IMR-90 (cell line): ENCODE data around the gene S100A6. TPM values are rescaled to one million over a fixed set of nuclear protein-coding genes. Genes with fewer than 3 reads are reported as not detected.

Experiments used
- ATAC-seq: fragments of 200-7000 bp; cut with Tn5 transposase; 2 replicates; pipeline ENCODE4 v1.9.1; 2020; ENCODE audit warnings: low read depth, mild to moderate bottlenecking, moderate library complexity
- BruUV-seq: library from RNA; stranded (reverse); fragments of 400-500 nt; replicated peaks from 2 replicates; lab custom pipeline; 2021; lab: Mats Ljungman, UMichigan
- CTCF ChIA-PET: fragments of 300-600 bp; formaldehyde crosslinking; extraction: SDS; loops from one replicate; lab custom pipeline; 2021; ENCODE audit warnings: antibody characterized with exemption; lab: Yijun Ruan, JAX
- POLR2A ChIA-PET: fragments of 300-600 bp; sonication (Branson Sonifier 250); formaldehyde crosslinking; loops from one replicate; lab custom pipeline; 2022; ENCODE audit warnings: antibody characterized with exemption; ENCODE audit not compliant: unreplicated experiment; lab: Charles Lee
- DNase-seq: peaks from one replicate; pipeline ENCODE4 v3.0.0; 2013
- H2AFZ ChIP-seq: replicated peaks from 2 replicates; pipeline ENCODE3; 2013; ENCODE audit warnings: low read length, mild to moderate bottlenecking; ENCODE audit not compliant: poor library complexity
- H2AK5ac ChIP-seq: 2 replicates; pipeline ENCODE4 v1.6.1; 2013; ENCODE audit warnings: low read depth, low read length, inconsistent platforms
- H2AK9ac ChIP-seq: replicated peaks from 2 replicates; pipeline ENCODE3; 2013; ENCODE audit warnings: mild to moderate bottlenecking, low read depth, low read length, moderate library complexity; ENCODE audit not compliant: poor library complexity
- H2BK120ac ChIP-seq: 2 replicates; pipeline ENCODE4 v1.6.1; 2013; ENCODE audit warnings: low read depth, low read length, inconsistent platforms
- H2BK15ac ChIP-seq: 3 replicates; pipeline ENCODE4 v1.6.1; 2013; ENCODE audit warnings: low read depth, low read length, inconsistent platforms
- H2BK20ac ChIP-seq: 2 replicates; pipeline ENCODE4 v1.6.1; 2013; ENCODE audit warnings: low read depth, mild to moderate bottlenecking, inconsistent platforms, low read length, moderate library complexity
- H2BK5ac ChIP-seq: 2 replicates; pipeline ENCODE4 v1.6.1; 2013; ENCODE audit warnings: mild to moderate bottlenecking, low read depth, low read length, inconsistent platforms; ENCODE audit not compliant: poor library complexity, severe bottlenecking
- H3K14ac ChIP-seq: replicated peaks from 2 replicates; pipeline ENCODE4 v1.6.1; 2013; ENCODE audit warnings: low read depth, low read length, inconsistent platforms
- H3K18ac ChIP-seq: 2 replicates; pipeline ENCODE4 v1.6.1; 2013; ENCODE audit warnings: low read depth, low read length, control low read depth
- H3K23ac ChIP-seq: 2 replicates; pipeline ENCODE4 v1.6.1; 2013; ENCODE audit warnings: low read depth, low read length, inconsistent platforms
- H3K27ac ChIP-seq: 2 replicates; pipeline ENCODE4 v1.5.1; 2013; ENCODE audit warnings: mild to moderate bottlenecking, control low read depth, low read length; ENCODE audit not compliant: insufficient read depth
- H3K27me3 ChIP-seq: 2 replicates; pipeline ENCODE4 v1.6.1; 2013; ENCODE audit warnings: low read length; ENCODE audit not compliant: control insufficient read depth, insufficient read depth
- H3K36me3 ChIP-seq: 2 replicates; pipeline ENCODE4 v1.6.1; 2013; ENCODE audit warnings: low read length, mixed read lengths; ENCODE audit not compliant: control insufficient read depth, insufficient read depth
- H3K4ac ChIP-seq: 2 replicates; pipeline ENCODE4 v1.6.1; 2013; ENCODE audit warnings: low read depth, low read length, inconsistent platforms
- H3K4me1 ChIP-seq: 2 replicates; pipeline ENCODE4 v1.6.1; 2013; ENCODE audit warnings: low read length, mixed read lengths; ENCODE audit not compliant: control insufficient read depth, insufficient read depth
- H3K4me2 ChIP-seq: 2 replicates; pipeline ENCODE4 v1.6.1; 2013; ENCODE audit warnings: low read depth, mild to moderate bottlenecking, control low read depth, low read length, moderate library complexity
- H3K4me3 ChIP-seq: 2 replicates; pipeline ENCODE4 v1.5.1; 2013; ENCODE audit warnings: low read depth, mild to moderate bottlenecking, control low read depth, low read length, moderate library complexity; ENCODE audit not compliant: insufficient read depth
- H3K56ac ChIP-seq: 2 replicates; pipeline ENCODE4 v1.6.1; 2013; ENCODE audit warnings: low read length, inconsistent platforms; ENCODE audit not compliant: insufficient read depth; ENCODE audit errors: extremely low read depth
- H3K79me1 ChIP-seq, 2 experiments: 2 replicates each; pipeline ENCODE4 v1.6.1; 2013; ENCODE audit warnings: low read length in 2 of 2, inconsistent platforms in 1 of 2, low read depth in 1 of 2
- H3K9ac ChIP-seq: 2 replicates; pipeline ENCODE4 v1.6.1; 2013; ENCODE audit warnings: low read depth, low read length, control low read depth
- H3K9me1 ChIP-seq: 2 replicates; pipeline ENCODE4 v1.6.1; 2013; ENCODE audit warnings: low read length, inconsistent platforms; ENCODE audit not compliant: insufficient read depth
- H3K9me3 ChIP-seq: 2 replicates; pipeline ENCODE4 v1.6.1; 2013; ENCODE audit warnings: low read length; ENCODE audit not compliant: control insufficient read depth, insufficient read depth
- H4K20me1 ChIP-seq: 2 replicates; pipeline ENCODE4 v1.6.1; 2013; ENCODE audit warnings: low read length, inconsistent platforms; ENCODE audit not compliant: insufficient read depth
- H4K5ac ChIP-seq: 2 replicates; pipeline ENCODE4 v1.6.1; 2013; ENCODE audit warnings: mild to moderate bottlenecking, low read depth, low read length, control low read depth
- H4K8ac ChIP-seq, 2 experiments: 2 replicates each; pipeline ENCODE4 v1.6.1; 2013; ENCODE audit warnings: low read depth in 2 of 2, low read length in 2 of 2, control low read depth in 1 of 2, inconsistent platforms in 1 of 2
- H4K91ac ChIP-seq: 2 replicates; pipeline ENCODE4 v1.6.1; 2013; ENCODE audit warnings: low read depth, low read length, inconsistent platforms; ENCODE audit not compliant: insufficient read depth
- BHLHE40 ChIP-seq: fragments of 150-350 bp; IDR thresholded peaks from 2 replicates; pipeline ENCODE4 v1.6.1; 2016; ENCODE audit warnings: mild to moderate bottlenecking, low read depth, low read length
- CHD1 ChIP-seq: IDR thresholded peaks from 2 replicates; pipeline ENCODE4 v1.6.1; 2012; ENCODE audit warnings: low read depth, low read length, improper control_type of control experiment
- CTCF ChIP-seq: conservative IDR thresholded peaks from 2 replicates; pipeline ENCODE4 v1.5.1; 2012; ENCODE audit warnings: mild to moderate bottlenecking, low read depth, low read length, improper control_type of control experiment
- FOS ChIP-seq: fragments of 150-350 bp; IDR thresholded peaks from 2 replicates; pipeline ENCODE4 v1.6.1; 2016; ENCODE audit warnings: low read depth, low read length
- MAFK ChIP-seq: IDR thresholded peaks from 2 replicates; pipeline ENCODE4 v1.6.1; 2012; ENCODE audit warnings: low read depth, low read length, improper control_type of control experiment
- MAZ ChIP-seq: IDR thresholded peaks from 2 replicates; pipeline ENCODE4 v1.6.1; 2012; ENCODE audit warnings: low read depth, mild to moderate bottlenecking, low read length, improper control_type of control experiment, moderate library complexity, borderline replicate concordance
- MXI1 ChIP-seq: IDR thresholded peaks from 2 replicates; pipeline ENCODE4 v1.6.1; 2012; ENCODE audit warnings: low read depth, mild to moderate bottlenecking, low read length, moderate library complexity, borderline replicate concordance
- NFE2L2 ChIP-seq: fragments of 150-350 bp; IDR thresholded peaks from 2 replicates; pipeline ENCODE4 v1.6.1; 2016; ENCODE audit warnings: low read depth, mild to moderate bottlenecking, low read length
- POLR2A ChIP-seq: IDR thresholded peaks from 2 replicates; pipeline ENCODE4 v1.6.1; 2012; ENCODE audit warnings: mild to moderate bottlenecking, low read depth, low read length
- RAD21 ChIP-seq: IDR thresholded peaks from 2 replicates; pipeline ENCODE4 v1.6.1; 2012; ENCODE audit warnings: low read length, improper control_type of control experiment
- WGBS, 2 experiments: methylation state at CpG; one replicate each; pipeline versions ENCODE4 v1.1.5 to v1.1.7; 2013; ENCODE audit warnings: missing lambda C conversion rate in 2 of 2; ENCODE audit not compliant: insufficient read length in 1 of 2; ENCODE audit errors: extremely low coverage in 2 of 2; 5-methylcytosine and 5-hydroxymethylcytosine counted together
- dilution Hi-C: fragments of 300-500 bp; cut with HindIII; formaldehyde crosslinking; loops from one replicate; pipeline ENCODE4 v1.14.3; 2018; ENCODE audit warnings: low sequenced_read_pairs; ENCODE audit not compliant: unreplicated experiment
- in situ Hi-C: fragments of 300-500 bp; cut with MboI; formaldehyde crosslinking; loops from 3 replicates; pipeline ENCODE4 v1.14.3; 2019; ENCODE audit warnings: low sequenced_read_pairs, inconsistent platforms, mixed read lengths
- intact Hi-C: fragments of 100-400 bp; cut with micrococcal nuclease; formaldehyde crosslinking; loops from 2 replicates; pipeline ENCODE4 v1.10.0; 2022
- polyA plus RNA-seq, 3 experiments: library from polyadenylated mRNA; depleted of rRNA; stranded (reverse); fragments of >200 nt; gene quantifications; 2 replicates each; pipeline ENCODE4 v1.2.3, GENCODE V29; 2012; ENCODE audit warnings: low replicate concordance in 1 of 3
- total RNA-seq: library from RNA; depleted of rRNA; stranded (reverse); fragments of >200 nt; gene quantifications from 2 replicates; pipeline ENCODE4 v1.2.3, GENCODE V29; 2012
- TF ChIP-seq, protein P1 (sequence below): fragments of 150-350 bp; IDR thresholded peaks from 2 replicates; pipeline ENCODE4 v1.6.1; 2016; ENCODE audit warnings: low read depth, mild to moderate bottlenecking, low read length, moderate library complexity, borderline replicate concordance
- TF ChIP-seq, protein P2 (sequence below): fragments of 150-350 bp; IDR thresholded peaks from 2 replicates; pipeline ENCODE4 v1.6.1; 2017; ENCODE audit warnings: mild to moderate bottlenecking, antibody characterized with exemption, low read length, low read depth

Gene S100A6
- total and polyA plus RNA-seq, 2 of the 4 experiments (the other 2 are of a cell fraction) = 373 to 1,755 TPM

GRCh38 chr1:153507926-153508583 lies 27.7 kb downstream of the S100A6 start:
- peak overlapping the region; percentile 56 for H2BK20ac ChIP-seq
- no peaks in the 10 kb centered on the region for H3K9me3 ChIP-seq
- no peak for DNase-seq
- ATAC-seq = no peak
- H3K23ac ChIP-seq = peak overlapping the region; percentile 10; the same call in 1 of the 2 replicates
- peak overlapping the region; percentile 57; the same call in 1 of the 2 replicates for H3K27ac ChIP-seq
- H4K5ac ChIP-seq = peak overlapping the region; percentile 34
- in situ Hi-C loops = loop anchor here (5.0 kb wide), 1 partner anchor 239 kb away; no protein-coding TSS in a partner anchor
- WGBS, 2 experiments = 100% methylated on average over 2 of the region's 11 CpGs; no CpG with 5 or more reads in 1 of the 2 experiments
- no peaks in the 10 kb centered on the region for H3K36me3 ChIP-seq
- no peaks in the 10 kb centered on the region for H4K20me1 ChIP-seq
- peak overlapping the region; percentile 67 for H2AFZ ChIP-seq
- no peak overlapping the region for H3K9ac ChIP-seq
- peak overlapping the region; percentile 86 for H3K4ac ChIP-seq
- H3K4me3 ChIP-seq = no peak overlapping the region
- peaks cover 23% of the 10 kb centered on the region for H3K4me1 ChIP-seq
- ChIA-PET POLR2A (no interaction called here), CTCF (interaction anchor here (2.0 to 2.4 kb wide), 2 partner anchors 60 to 120 kb away, joined by 7 to 11 read pairs; partner anchors contain the start of genes S100A1 and S100A13)
- H3K27me3 ChIP-seq = no peaks in the 10 kb centered on the region
- no TSS peak for BruUV-seq
- peak overlapping the region; percentile 42 for H2BK5ac ChIP-seq
- H3K56ac ChIP-seq = peak overlapping the region; percentile 33
- H3K9me1 ChIP-seq = peaks cover 12% of the 10 kb centered on the region
- H4K8ac ChIP-seq = peak overlapping the region; percentile 79 to 82
- peak overlapping the region; percentile 68 for H2AK9ac ChIP-seq
- H2BK15ac ChIP-seq = peak overlapping the region; percentile 65; the same call in 2 of the 3 replicates
- intact Hi-C loops = loop anchor here (10.0 kb wide), 1 partner anchor 477 kb away; the partner anchor contains the start of gene RAB13
- TF ChIP-seq MXI1 (no peak), MAZ (no peak), FOS (no peak), MAFK (no peak), CHD1 (no peak), NFE2L2 (no peak), POLR2A (no peak), RAD21 (no peak), CTCF (no peak), BHLHE40 (no peak)
- TF ChIP-seq, protein P1, sequence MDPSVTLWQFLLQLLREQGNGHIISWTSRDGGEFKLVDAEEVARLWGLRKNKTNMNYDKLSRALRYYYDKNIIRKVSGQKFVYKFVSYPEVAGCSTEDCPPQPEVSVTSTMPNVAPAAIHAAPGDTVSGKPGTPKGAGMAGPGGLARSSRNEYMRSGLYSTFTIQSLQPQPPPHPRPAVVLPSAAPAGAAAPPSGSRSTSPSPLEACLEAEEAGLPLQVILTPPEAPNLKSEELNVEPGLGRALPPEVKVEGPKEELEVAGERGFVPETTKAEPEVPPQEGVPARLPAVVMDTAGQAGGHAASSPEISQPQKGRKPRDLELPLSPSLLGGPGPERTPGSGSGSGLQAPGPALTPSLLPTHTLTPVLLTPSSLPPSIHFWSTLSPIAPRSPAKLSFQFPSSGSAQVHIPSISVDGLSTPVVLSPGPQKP = no peak
- TF ChIP-seq, protein P2, sequence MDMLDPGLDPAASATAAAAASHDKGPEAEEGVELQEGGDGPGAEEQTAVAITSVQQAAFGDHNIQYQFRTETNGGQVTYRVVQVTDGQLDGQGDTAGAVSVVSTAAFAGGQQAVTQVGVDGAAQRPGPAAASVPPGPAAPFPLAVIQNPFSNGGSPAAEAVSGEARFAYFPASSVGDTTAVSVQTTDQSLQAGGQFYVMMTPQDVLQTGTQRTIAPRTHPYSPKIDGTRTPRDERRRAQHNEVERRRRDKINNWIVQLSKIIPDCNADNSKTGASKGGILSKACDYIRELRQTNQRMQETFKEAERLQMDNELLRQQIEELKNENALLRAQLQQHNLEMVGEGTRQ = no peak
- peak overlapping the region; percentile 85 for H2BK120ac ChIP-seq
- H3K14ac ChIP-seq = peak overlapping the region; percentile 11
- peak overlapping the region; percentile 58; the same call in 1 of the 2 replicates for H4K91ac ChIP-seq
- dilution Hi-C loops = no loop called here
- peak overlapping the region; percentile 96 for H2AK5ac ChIP-seq
- no peak overlapping the region for H3K4me2 ChIP-seq
- peak overlapping the region; percentile 32; the same call in 1 of the 2 replicates for H3K18ac ChIP-seq
- H3K79me1 ChIP-seq = peaks cover 0 to 4% of the 10 kb centered on the region in 2 experiments; a peak in 1 of 4 replicates
